ENCODE data around the gene CEP95.
"Not testable (repeated sequence)": the region's sequence is repeated elsewhere in the genome, so short reads cannot be mapped to it uniquely, and the experiment has no call there.

CEP95 gene

DNA sequence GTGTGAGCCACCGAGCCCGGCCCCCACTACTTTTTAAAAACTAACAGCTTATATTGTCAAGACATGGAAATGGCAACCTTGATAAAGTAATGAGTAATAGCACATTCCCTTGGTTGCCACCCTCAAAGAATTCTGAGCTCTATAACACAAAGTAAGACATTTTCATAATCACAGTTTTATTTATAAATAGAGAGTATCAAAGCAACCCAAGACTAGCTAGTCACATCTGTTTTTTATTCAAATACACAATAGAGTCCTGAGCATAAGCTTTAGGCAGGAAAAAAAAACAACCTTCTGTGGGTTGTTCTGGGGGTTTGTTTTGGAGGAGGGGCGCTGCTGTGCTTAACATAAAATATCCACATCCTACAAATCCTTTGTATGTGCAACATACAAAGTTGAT is 68.7 kb downstream of the CEP95 start:
- DNase-seq: no peak

- DNase-seq: not testable (repeated sequence)
Measured at GRCh38 chr17:64577025-64577424, 70.2 kb downstream of the CEP95 start.

- DNase-seq: no peak
Measured at GRCh38 chr17:64579917-64580316, 73.1 kb downstream of the CEP95 start.

- DNase-seq: peak; percentile 26
Measured at GRCh38 chr17:64580384-64581315, 73.9 kb downstream of the CEP95 start.

DNA sequence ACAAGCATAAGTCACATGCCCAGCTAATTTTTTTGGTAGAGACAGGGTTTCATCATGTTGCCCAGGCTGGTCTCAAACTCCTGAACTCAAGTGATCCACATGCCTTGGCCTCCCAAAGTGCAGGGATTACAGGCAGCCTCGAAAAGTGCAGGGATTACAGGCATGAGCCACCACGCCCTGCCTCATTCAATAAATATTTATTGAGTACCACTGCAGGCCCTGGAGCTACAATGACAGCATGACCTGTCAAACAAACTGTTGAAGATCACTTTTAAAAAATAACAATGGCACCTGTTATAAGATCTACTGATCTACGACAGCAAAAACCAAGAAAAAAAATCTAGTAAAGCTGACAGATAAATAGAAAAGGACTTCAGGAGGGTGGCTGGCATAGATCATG is 76.3 kb downstream of the CEP95 start:
- no peak for DNase-seq

GRCh38 chr17:64585146-64585545 is 78.4 kb downstream of the CEP95 start:
- no peak for DNase-seq
